Liver (tissue), 3 donors: ENCODE results near the gene MISP3.

ENCODE experiments used
- HNF4G ChIP-seq: IDR thresholded peaks from 2 replicates; pipeline ENCODE4 v1.6.1; 2016; ENCODE audit warnings: antibody characterized with exemption
- RAD21 ChIP-seq, 2 donors: IDR thresholded peaks; 2 replicates each; pipeline ENCODE4 v1.6.1; 2016; ENCODE audit warnings: antibody characterized with exemption in 2 of 2, mild to moderate bottlenecking in 2 of 2
- RXRA ChIP-seq, 2 donors: IDR thresholded peaks; 2 replicates each; pipeline ENCODE4 v1.6.1; 2017 to 2018; ENCODE audit warnings: antibody characterized with exemption in 2 of 2, mild to moderate bottlenecking in 1 of 2
- SP1 ChIP-seq: IDR thresholded peaks from 2 replicates; pipeline ENCODE4 v1.6.1; 2018; ENCODE audit warnings: antibody characterized with exemption, mild to moderate bottlenecking
- TAF1 ChIP-seq: conservative IDR thresholded peaks from 2 replicates; pipeline ENCODE4 v1.6.1; 2016; ENCODE audit warnings: antibody characterized with exemption, mild to moderate bottlenecking
- YY1 ChIP-seq: IDR thresholded peaks from 2 replicates; pipeline ENCODE4 v1.6.1; 2016; ENCODE audit warnings: antibody characterized with exemption, mild to moderate bottlenecking
- TF ChIP-seq, protein P1 (sequence below): fragments of 150-350 bp; IDR thresholded peaks from 2 replicates; pipeline ENCODE4 v1.5.1; 2017; ENCODE audit warnings: improper control_type of control experiment, low read depth, low read length; ENCODE audit not compliant: missing input control
- donor health status: healthy.
- donor health status: healthy.

DNA sequence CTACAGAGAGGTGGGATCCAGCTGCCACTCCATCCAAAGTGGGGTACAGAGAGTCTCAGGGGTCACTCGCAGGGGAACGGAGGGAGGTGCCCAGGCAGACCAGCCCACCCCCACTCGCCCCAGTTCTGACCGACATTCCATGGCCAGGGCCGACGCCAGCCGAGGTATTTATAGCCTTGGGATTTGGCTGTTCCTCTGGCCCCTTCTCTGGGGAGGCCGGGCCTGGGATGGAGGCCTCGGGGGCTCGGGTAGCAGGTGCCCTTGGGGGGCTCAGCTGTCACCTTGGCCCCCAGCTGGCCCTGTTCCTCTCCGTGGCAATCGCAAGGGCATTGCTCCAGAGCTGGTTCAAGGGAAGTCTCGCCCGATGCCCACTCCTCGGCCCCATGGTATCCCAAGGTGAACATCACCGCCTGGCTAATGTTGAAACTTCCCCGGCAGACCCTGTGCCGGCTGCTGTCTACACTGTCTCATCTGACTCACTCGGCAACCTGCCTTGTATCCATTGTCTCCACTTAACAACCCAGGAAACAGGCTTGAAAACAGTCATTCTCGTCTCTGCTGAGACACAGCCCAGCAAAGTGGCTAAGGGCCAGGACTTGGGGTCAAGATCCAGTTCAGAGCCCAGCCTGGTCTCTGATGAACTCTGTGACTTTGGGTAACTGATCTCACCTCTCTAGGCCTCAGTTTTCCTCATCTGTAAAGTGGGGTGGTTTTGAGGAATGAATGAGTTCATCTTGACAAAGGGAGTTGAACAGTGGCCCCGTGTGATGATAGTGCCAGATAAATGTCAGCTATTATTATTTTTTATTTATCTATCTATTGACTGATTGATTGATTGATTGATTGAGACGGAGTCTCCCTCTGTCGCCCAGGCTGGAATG is 35.2 kb downstream of the MISP3 start:
- TF ChIP-seq, protein P1, sequence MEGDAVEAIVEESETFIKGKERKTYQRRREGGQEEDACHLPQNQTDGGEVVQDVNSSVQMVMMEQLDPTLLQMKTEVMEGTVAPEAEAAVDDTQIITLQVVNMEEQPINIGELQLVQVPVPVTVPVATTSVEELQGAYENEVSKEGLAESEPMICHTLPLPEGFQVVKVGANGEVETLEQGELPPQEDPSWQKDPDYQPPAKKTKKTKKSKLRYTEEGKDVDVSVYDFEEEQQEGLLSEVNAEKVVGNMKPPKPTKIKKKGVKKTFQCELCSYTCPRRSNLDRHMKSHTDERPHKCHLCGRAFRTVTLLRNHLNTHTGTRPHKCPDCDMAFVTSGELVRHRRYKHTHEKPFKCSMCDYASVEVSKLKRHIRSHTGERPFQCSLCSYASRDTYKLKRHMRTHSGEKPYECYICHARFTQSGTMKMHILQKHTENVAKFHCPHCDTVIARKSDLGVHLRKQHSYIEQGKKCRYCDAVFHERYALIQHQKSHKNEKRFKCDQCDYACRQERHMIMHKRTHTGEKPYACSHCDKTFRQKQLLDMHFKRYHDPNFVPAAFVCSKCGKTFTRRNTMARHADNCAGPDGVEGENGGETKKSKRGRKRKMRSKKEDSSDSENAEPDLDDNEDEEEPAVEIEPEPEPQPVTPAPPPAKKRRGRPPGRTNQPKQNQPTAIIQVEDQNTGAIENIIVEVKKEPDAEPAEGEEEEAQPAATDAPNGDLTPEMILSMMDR = no peak
- TF ChIP-seq TAF1 = no peak
- peak in 1 of 2 donors; percentile 54 for TF ChIP-seq RXRA (IDR thresholded peaks at IDR 0.05)
- TF ChIP-seq RAD21 (IDR thresholded peaks at IDR 0.05) = no peak
- TF ChIP-seq SP1 = no peak
- TF ChIP-seq YY1 = no peak
- TF ChIP-seq HNF4G = no peak
